WTC11 (cell line): ENCODE results near the gene CD79B. TPM values are rescaled to one million over a fixed set of nuclear protein-coding genes. Genes with fewer than 3 reads are reported as not detected.

Experiments
- ATAC-seq: fragments of 200-7000 bp; cut with Tn5 transposase; 2 replicates; pipeline ENCODE4 v1.10.0; 2021; ENCODE audit warnings: mild to moderate bottlenecking, moderate library complexity
- CTCF ChIA-PET: fragments of 300-600 bp; sonication (Branson Sonifier 250); formaldehyde crosslinking; loops from one replicate; lab custom pipeline; 2021; ENCODE audit warnings: antibody characterized with exemption; lab: Charles Lee
- POLR2A ChIA-PET: fragments of 350-600 bp; sonication (Branson Sonifier 250); formaldehyde crosslinking; loops from one replicate; lab custom pipeline; 2021; ENCODE audit warnings: antibody characterized with exemption; lab: Charles Lee
- DNase-seq: peaks from one replicate; pipeline ENCODE4 v3.0.0; 2021; ENCODE audit warnings: low spot score
- H3K27ac Mint-ChIP-seq: 2 replicates; pipeline ENCODE4 v1.8.0; 2021; ENCODE audit warnings: mixed read lengths
- H3K27me3 Mint-ChIP-seq: 2 replicates; pipeline ENCODE4 v1.8.0; 2021; ENCODE audit warnings: low read depth, mild to moderate bottlenecking, moderate library complexity, mixed read lengths
- H3K36me3 Mint-ChIP-seq: 2 replicates; pipeline ENCODE4 v1.8.0; 2021; ENCODE audit warnings: mixed read lengths
- H3K4me1 Mint-ChIP-seq: 2 replicates; pipeline ENCODE4 v1.8.0; 2022; ENCODE audit warnings: mixed read lengths
- H3K4me3 Mint-ChIP-seq: 2 replicates; pipeline ENCODE4 v1.8.0; 2021; ENCODE audit warnings: mild to moderate bottlenecking, moderate library complexity, mixed read lengths
- H3K9me3 Mint-ChIP-seq: 2 replicates; pipeline ENCODE4 v1.8.0; 2021; ENCODE audit warnings: mixed read lengths
- ARID4B ChIP-seq: sonication (generic); formaldehyde crosslinking; IDR thresholded peaks from 2 replicates; pipeline ENCODE4 v1.8.0; 2023; ENCODE audit warnings: missing genetic modification reagents, mild to moderate bottlenecking, borderline replicate concordance
- ATF1 ChIP-seq: sonication (generic); formaldehyde crosslinking; IDR thresholded peaks from 2 replicates; pipeline ENCODE4 v1.8.1; 2023; ENCODE audit warnings: mild to moderate bottlenecking, moderate library complexity, missing genetic modification reagents
- ATF2 ChIP-seq: sonication (generic); formaldehyde crosslinking; IDR thresholded peaks from 2 replicates; pipeline ENCODE4 v1.8.1; 2022; ENCODE audit warnings: low read depth, missing genetic modification reagents, borderline replicate concordance
- CBFB ChIP-seq: sonication (generic); formaldehyde crosslinking; IDR thresholded peaks from 2 replicates; pipeline ENCODE4 v1.8.1; 2022; ENCODE audit warnings: mild to moderate bottlenecking, low read depth, missing genetic modification reagents
- E2F1 ChIP-seq: sonication (generic); formaldehyde crosslinking; IDR thresholded peaks from 2 replicates; pipeline ENCODE4 v1.8.0; 2022; ENCODE audit warnings: mild to moderate bottlenecking, missing genetic modification reagents
- ELF4 ChIP-seq: sonication (generic); formaldehyde crosslinking; IDR thresholded peaks from 2 replicates; pipeline ENCODE4 v1.8.1; 2022; ENCODE audit warnings: low read depth, mild to moderate bottlenecking, moderate library complexity, missing genetic modification reagents
- EMX1 ChIP-seq: fragments of 250-450 bp; sonication (Bioruptor Pico); IDR thresholded peaks from 2 replicates; pipeline ENCODE4 v1.8.0; 2021; ENCODE audit warnings: mild to moderate bottlenecking
- ERG ChIP-seq: fragments of 250-450 bp; sonication (Bioruptor Pico); IDR thresholded peaks from 2 replicates; pipeline ENCODE4 v1.8.0; 2021; ENCODE audit warnings: mild to moderate bottlenecking
- FOXK1 ChIP-seq: sonication (generic); formaldehyde crosslinking; IDR thresholded peaks from 2 replicates; pipeline ENCODE4 v1.8.0; 2022; ENCODE audit warnings: mild to moderate bottlenecking, moderate library complexity, missing genetic modification reagents
- GABPB1 ChIP-seq: sonication (generic); formaldehyde crosslinking; IDR thresholded peaks from 2 replicates; pipeline ENCODE4 v1.8.1; 2023; ENCODE audit warnings: mild to moderate bottlenecking, missing genetic modification reagents
- GTF2I ChIP-seq: fragments of 250-450 bp; sonication (Bioruptor Pico); conservative IDR thresholded peaks from 2 replicates; pipeline ENCODE4 v1.4.0; 2021; ENCODE audit warnings: mild to moderate bottlenecking
- MLX ChIP-seq: sonication (generic); formaldehyde crosslinking; IDR thresholded peaks from 2 replicates; pipeline ENCODE4 v1.8.1; 2023; ENCODE audit warnings: mild to moderate bottlenecking, missing genetic modification reagents, moderate library complexity
- NFYB ChIP-seq: sonication (generic); formaldehyde crosslinking; conservative IDR thresholded peaks from 2 replicates; pipeline ENCODE4 v1.8.0; 2022; ENCODE audit warnings: low read depth, missing genetic modification reagents
- PRRX2 ChIP-seq: fragments of 250-450 bp; sonication (Bioruptor Pico); IDR thresholded peaks from 2 replicates; pipeline ENCODE4 v1.8.0; 2021; ENCODE audit warnings: mild to moderate bottlenecking
- SP1 ChIP-seq: sonication (generic); formaldehyde crosslinking; conservative IDR thresholded peaks from 2 replicates; pipeline ENCODE4 v1.8.1; 2022; ENCODE audit warnings: missing genetic modification reagents
- TEAD4 ChIP-seq: sonication (generic); formaldehyde crosslinking; IDR thresholded peaks from 2 replicates; pipeline ENCODE4 v1.8.0; 2022; ENCODE audit warnings: mild to moderate bottlenecking, missing genetic modification reagents
- USF2 ChIP-seq: sonication (generic); formaldehyde crosslinking; IDR thresholded peaks from 2 replicates; pipeline ENCODE4 v1.8.1; 2023; ENCODE audit warnings: mild to moderate bottlenecking, missing genetic modification reagents, moderate library complexity
- ZNF138 ChIP-seq: sonication (generic); formaldehyde crosslinking; conservative IDR thresholded peaks from 2 replicates; pipeline ENCODE4 v1.8.1; 2022; ENCODE audit warnings: mild to moderate bottlenecking, moderate library complexity, missing genetic modification reagents
- ZNF232 ChIP-seq: sonication (generic); formaldehyde crosslinking; IDR thresholded peaks from 2 replicates; pipeline ENCODE4 v1.8.0; 2022; ENCODE audit warnings: mild to moderate bottlenecking, missing genetic modification reagents
- ZNF263 ChIP-seq: sonication (generic); formaldehyde crosslinking; IDR thresholded peaks from 2 replicates; pipeline ENCODE4 v1.8.1; 2022; ENCODE audit warnings: low read depth, mild to moderate bottlenecking, moderate library complexity, missing genetic modification reagents
- ZNF416 ChIP-seq: fragments of 250-450 bp; sonication (Bioruptor Pico); IDR thresholded peaks from 2 replicates; pipeline ENCODE4 v1.9.0; 2021; ENCODE audit warnings: mild to moderate bottlenecking, inconsistent platforms
- total RNA-seq: library from RNA; stranded (reverse); gene quantifications from 3 replicates; pipeline ENCODE4 v1.2.3, GENCODE V29; 2021

Gene CD79B
- total RNA-seq, 1 experiment from 2014 or later: 3.0 TPM

GRCh38 chr17:63929860-63930766, 2.0 kb downstream of the CD79B start:
- ATAC-seq: peak; percentile 49
- TF ChIP-seq PRRX2 (CRISPR knock-in tag) (no peak), MLX (CRISPR knock-in tag) (no peak), SP1 (no peak), ZNF138 (CRISPR knock-in tag) (no peak), EMX1 (CRISPR knock-in tag) (no peak), GABPB1 (no peak), GTF2I (no peak), ZNF263 (CRISPR knock-in tag) (no peak), ZNF416 (CRISPR knock-in tag) (no peak), CBFB (CRISPR knock-in tag) (no peak), ATF2 (no peak), E2F1 (CRISPR knock-in tag) (no peak), ERG (CRISPR knock-in tag) (no peak), FOXK1 (no peak), ELF4 (no peak), TEAD4 (CRISPR knock-in tag) (no peak), ATF1 (CRISPR knock-in tag) (no peak), ZNF232 (CRISPR knock-in tag) (no peak), NFYB (CRISPR knock-in tag) (no peak)
- TF ChIP-seq, all 79 proteins: peak for 0
- H3K9me3 Mint-ChIP-seq: no peaks in the 10 kb centered on the region
- CTCF ChIA-PET: interaction anchor here (1.0 to 6.3 kb wide), 13 partner anchors 10 to 361 kb away, joined by 3 to 87 read pairs (median 5); partner anchors contain the start of genes CSHL1 and GH1
- POLR2A ChIA-PET: interaction anchor here (1.1 kb wide), 1 partner anchor 10 kb away, joined by 3 read pairs; no protein-coding TSS in a partner anchor
- H3K27me3 Mint-ChIP-seq: no peaks in the 10 kb centered on the region
- H3K36me3 Mint-ChIP-seq: no peaks in the 10 kb centered on the region
- no peak overlapping the region for H3K4me3 Mint-ChIP-seq
- no peak overlapping the region for H3K27ac Mint-ChIP-seq
- peaks cover 18% of the 10 kb centered on the region for H3K4me1 Mint-ChIP-seq
- no peak for DNase-seq

GRCh38 chr17:63928966-63929695, 3.0 kb downstream of the CD79B start:
- ATAC-seq: no peak
- ChIA-PET CTCF (interaction anchor here (1.0 to 6.3 kb wide), 10 partner anchors 10 to 362 kb away, joined by 3 to 87 read pairs (median 6); partner anchors contain the start of genes CSHL1 and GH1), POLR2A (no interaction called here)
- no peak overlapping the region for H3K27ac Mint-ChIP-seq
- H3K4me3 Mint-ChIP-seq: no peak overlapping the region
- H3K27me3 Mint-ChIP-seq: no peaks in the 10 kb centered on the region
- H3K9me3 Mint-ChIP-seq: no peaks in the 10 kb centered on the region
- no peaks in the 10 kb centered on the region for H3K36me3 Mint-ChIP-seq
- peaks cover 18% of the 10 kb centered on the region for H3K4me1 Mint-ChIP-seq
- no peak for DNase-seq
- TF ChIP-seq ERG (CRISPR knock-in tag) (no peak), ZNF138 (CRISPR knock-in tag) (no peak), ARID4B (CRISPR knock-in tag) (no peak), USF2 (CRISPR knock-in tag) (no peak), ZNF416 (CRISPR knock-in tag) (no peak)
